ENCODE measurements around the gene STK24. TPM values are rescaled to one million over a fixed set of nuclear protein-coding genes. Genes with fewer than 3 reads are reported as not detected.

The STK24 gene
- polyA plus RNA-seq, 3 donors, result 14.2 to 59.8 (median 28.9) TPM

- DNase-seq, result peak; percentile 36 to 68 (median 64)
- peak overlapping the region; percentile 75 for H3K9ac ChIP-seq (ENCODE audit: insufficient read depth, low read length, poor library complexity, severe bottlenecking)
- peak overlapping the region; percentile 68 for H2AFZ ChIP-seq (ENCODE audit: insufficient read depth, low read depth, low read length, poor library complexity, severe bottlenecking)
- no peaks in the 10 kb centered on the region for H3K9me3 ChIP-seq (replicated peaks in 1 of 2; ENCODE audit: control insufficient read depth in 1 of 2, insufficient read depth in 1 of 2, low read length in 2 of 2)
- peaks cover 62% of the 10 kb centered on the region for H3K4me1 Mint-ChIP-seq
- peaks cover 97% of the 10 kb centered on the region for H3K79me2 ChIP-seq (ENCODE audit: insufficient read depth, low read length)
- peaks cover 0 to 1% (median under 1%) of the 10 kb centered on the region in 3 donors for H3K27me3 Mint-ChIP-seq (ENCODE audit: low read depth in 3 of 3)
- H3K27ac Mint-ChIP-seq, result peak overlapping the region; percentile 87 to 96 (median 93)
- H3K4me1 ChIP-seq (ENCODE audit: control insufficient read depth in 1 of 2, insufficient read depth in 2 of 2, low read length in 2 of 2), result peaks cover 41 to 51% of the 10 kb centered on the region in 2 donors
- H4K20me1 ChIP-seq (ENCODE audit: insufficient read depth, low read length), result peaks cover 97% of the 10 kb centered on the region
- no peak for TF ChIP-seq CTCF (IDR thresholded peaks at IDR 0.05)
- H3K27ac ChIP-seq (ENCODE audit: low read depth in 1 of 2, low read length in 2 of 2), result peak overlapping the region; percentile 86 to 95
- H3K36me3 Mint-ChIP-seq, result peaks cover 29 to 35% of the 10 kb centered on the region in 2 donors
- H3K4me2 ChIP-seq (replicated peaks; ENCODE audit: extremely low read depth, low read length, poor library complexity, severe bottlenecking), result peak overlapping the region; percentile 86
- 4% methylated on average over 8 of the region's 23 CpGs for WGBS (ENCODE audit: insufficient coverage)
- H3K4me3 Mint-ChIP-seq, result peak overlapping the region; percentile 93 to 99
- no peaks in the 10 kb centered on the region for H3K27me3 ChIP-seq (ENCODE audit: control insufficient read depth in 2 of 2, insufficient read depth in 2 of 2, low read length in 2 of 2)
- H3K4me3 ChIP-seq (replicated peaks in 1 of 3; ENCODE audit: low read depth in 2 of 3, low read length in 3 of 3), result peak overlapping the region; percentile 54 to 90 (median 75)
- peaks cover 3 to 14% of the 10 kb centered on the region in 2 donors for H3K36me3 ChIP-seq (replicated peaks in 1 of 2; ENCODE audit: control insufficient read depth in 1 of 2, insufficient read depth in 2 of 2, low read length in 2 of 2)
- intact Hi-C loops (cut with micrococcal nuclease), result loop anchor here in 1 of 2 donors (5.0 kb wide), 1 partner anchor 35 kb away; the partner anchor contains the start of gene STK24
- no peaks in the 10 kb centered on the region for H3K9me3 Mint-ChIP-seq
Observed at GRCh38 chr13:98542568-98543377, 34.1 kb downstream of the STK24 start.

DNA sequence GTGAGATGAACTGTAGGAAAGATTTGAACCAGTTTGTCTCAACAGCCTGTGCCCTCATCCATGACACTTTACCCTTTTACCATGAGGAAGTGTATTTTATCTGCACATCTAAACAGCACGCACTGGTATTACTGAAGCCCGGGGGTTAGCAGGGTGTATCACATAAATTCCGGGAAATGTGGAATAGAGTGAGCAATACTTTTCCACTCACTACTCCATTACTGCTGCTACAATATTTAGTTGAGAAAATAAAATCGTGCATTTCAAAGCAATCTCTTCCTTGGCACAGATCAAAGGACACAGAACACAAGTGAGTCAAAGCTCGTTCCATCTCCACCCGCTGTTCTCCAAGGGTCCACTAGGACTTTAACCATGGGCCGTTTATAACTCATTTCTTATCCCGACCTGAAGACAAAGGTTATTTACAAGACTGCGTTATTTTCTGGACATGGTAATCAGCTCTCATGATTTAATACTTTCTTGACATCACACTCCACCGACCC lies 35.2 kb downstream of the STK24 start:
- peak overlapping the region; percentile 86 for H3K4me2 ChIP-seq (replicated peaks; ENCODE audit: extremely low read depth, low read length, poor library complexity, severe bottlenecking)

More for the DNA sequence above, 35.2 kb downstream of the STK24 start:
- Histone ChIP-seq H3K9me3 (replicated peaks in 1 of 2; ENCODE audit: control insufficient read depth in 1 of 2, insufficient read depth in 1 of 2, low read length in 2 of 2) (no peaks in the 10 kb centered on the region), H3K79me2 (ENCODE audit: insufficient read depth, low read length) (peaks cover 98% of the 10 kb centered on the region), H3K9ac (ENCODE audit: insufficient read depth, low read length, poor library complexity, severe bottlenecking) (no peak overlapping the region), H3K36me3 (replicated peaks in 1 of 2; ENCODE audit: control insufficient read depth in 1 of 2, insufficient read depth in 2 of 2, low read length in 2 of 2) (peaks cover 6 to 14% of the 10 kb centered on the region in 2 donors), H3K4me1 (ENCODE audit: control insufficient read depth in 1 of 2, insufficient read depth in 2 of 2, low read length in 2 of 2) (peaks cover 41 to 49% of the 10 kb centered on the region in 2 donors), H3K27ac (ENCODE audit: low read depth in 1 of 2, low read length in 2 of 2) (peak overlapping the region in 1 of 2 donors; percentile 95), H3K4me3 (replicated peaks in 1 of 3; ENCODE audit: low read depth in 2 of 3, low read length in 3 of 3) (peak overlapping the region in 1 of 3 experiments; percentile 90), H4K20me1 (ENCODE audit: insufficient read depth, low read length) (peaks cover 99% of the 10 kb centered on the region), H3K27me3 (ENCODE audit: control insufficient read depth in 2 of 2, insufficient read depth in 2 of 2, low read length in 2 of 2) (no peaks in the 10 kb centered on the region), H2AFZ (ENCODE audit: insufficient read depth, low read depth, low read length, poor library complexity, severe bottlenecking) (no peak overlapping the region)
- H3K4me1 Mint-ChIP-seq, result peaks cover 59% of the 10 kb centered on the region
- 95% methylated on average over 5 of the region's 10 CpGs for WGBS (ENCODE audit: insufficient coverage)
- peaks cover 31 to 35% of the 10 kb centered on the region in 2 donors for H3K36me3 Mint-ChIP-seq
- DNase-seq, result no peak
- intact Hi-C loops (cut with micrococcal nuclease), result loop anchor here in 1 of 2 donors (5.0 kb wide), 1 partner anchor 36 kb away; the partner anchor contains the start of gene STK24
- TF ChIP-seq CTCF (IDR thresholded peaks at IDR 0.05), result no peak
- H3K9me3 Mint-ChIP-seq, result no peaks in the 10 kb centered on the region
- H3K4me3 Mint-ChIP-seq, result peak overlapping the region in 1 of 2 donors; percentile 99
- peaks cover 0 to 1% (median under 1%) of the 10 kb centered on the region in 3 donors for H3K27me3 Mint-ChIP-seq (ENCODE audit: low read depth in 3 of 3)
- peak overlapping the region in 2 of 7 donors; percentile 33 to 95 for H3K27ac Mint-ChIP-seq
